ENCODE data around the gene RAF1. TPM values are rescaled to one million over a fixed set of nuclear protein-coding genes. Genes with fewer than 3 reads are reported as not detected.
"Not testable (repeated sequence)": the region's sequence is repeated elsewhere in the genome, so short reads cannot be mapped to it uniquely, and the experiment has no call there.

RAF1 gene
- total and polyA plus RNA-seq, 3 donors from 2014 or later, result 68.7 to 138 (median 133) TPM

DNA sequence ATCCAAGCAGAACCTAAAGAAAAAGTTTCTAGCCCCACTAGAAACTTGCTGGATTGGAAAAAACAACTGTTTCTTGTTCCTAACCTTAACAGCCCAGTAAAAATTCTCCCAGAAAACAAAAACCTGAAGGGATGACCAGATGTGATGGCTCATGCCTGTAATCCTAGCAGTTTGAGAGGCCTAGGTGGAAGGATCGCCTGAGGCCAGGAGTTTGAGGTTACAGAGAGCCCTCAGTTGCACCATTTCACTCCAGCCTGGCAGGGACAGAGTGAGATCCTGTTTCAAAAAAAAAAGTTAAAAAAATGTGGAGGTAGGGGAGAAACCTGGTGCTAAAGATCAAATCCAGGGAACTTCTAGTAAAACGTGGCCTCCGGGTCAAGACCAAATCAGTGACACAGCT is 38.6 kb upstream of the RAF1 start:
- no peaks in the 10 kb centered on the region for H3K9me3 ChIP-seq
- H3K4me1 ChIP-seq, result peaks cover 5% of the 10 kb centered on the region
- DNase-seq, result no peak
- 89 to 90% methylated on average over 3 of the region's 3 CpGs for WGBS, 2 donors
- no peak overlapping the region for H3K27ac ChIP-seq
- TF ChIP-seq CTCF (IDR thresholded peaks at IDR 0.05), result no peak
- no peak for TF ChIP-seq POLR2A (IDR thresholded peaks at IDR 0.05)
- H3K27me3 ChIP-seq, result no peaks in the 10 kb centered on the region
- H3K36me3 ChIP-seq (ENCODE audit: low read depth, missing control alignments), result no peaks in the 10 kb centered on the region
- H3K4me3 ChIP-seq, result no peak overlapping the region
- intact Hi-C loops (cut with DNase I; ENCODE audit: low total_unique reads), result no loop called here

DNA sequence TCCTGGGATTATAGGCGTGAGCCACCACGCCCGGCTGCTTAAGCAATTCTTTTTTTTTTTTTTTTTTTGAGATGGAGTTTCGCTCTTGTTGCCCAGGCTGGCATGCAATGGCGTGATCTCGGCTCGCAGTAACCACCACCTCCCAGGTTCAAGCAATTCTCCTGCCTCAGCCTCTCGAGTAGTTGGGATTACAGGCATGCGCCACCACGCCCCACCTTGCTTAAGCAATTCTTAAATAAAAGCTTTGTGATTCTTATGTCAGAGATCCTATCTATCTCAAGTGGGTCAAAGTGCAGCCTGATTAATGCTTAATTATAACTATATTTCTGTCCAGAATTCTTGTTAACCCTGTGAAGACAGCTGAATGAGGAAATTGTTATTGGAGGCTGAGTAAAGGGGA is 37.7 kb upstream of the RAF1 start:
- H3K4me3 ChIP-seq; H3K9me3 ChIP-seq; intact Hi-C loops (cut with DNase I; ENCODE audit: low total_unique reads); H3K27me3 ChIP-seq; H3K4me1 ChIP-seq; H3K36me3 ChIP-seq (ENCODE audit: low read depth, missing control alignments); DNase-seq; H3K27ac ChIP-seq: not testable (repeated sequence)
- WGBS, 2 donors, result 93% methylated on average over 10 of the region's 10 CpGs

DNA sequence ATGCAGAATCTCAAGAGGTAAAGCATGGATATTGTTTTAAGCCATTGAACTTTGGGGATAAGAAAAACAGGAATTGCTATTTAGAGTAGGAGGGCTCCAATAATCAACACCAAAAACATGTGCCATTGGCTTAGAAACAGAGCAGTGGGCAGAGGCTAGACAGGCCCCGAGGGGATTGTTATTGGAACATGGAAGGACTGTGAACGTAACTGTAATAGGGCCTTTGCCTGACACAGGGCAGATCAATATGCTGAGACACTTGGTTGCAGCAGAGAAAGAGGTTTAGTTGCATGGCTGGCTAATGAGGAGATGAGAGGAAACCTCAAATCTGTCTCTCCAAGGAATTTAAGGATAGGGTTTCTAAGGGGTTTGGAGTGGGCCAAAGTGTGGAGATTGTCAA is 36.9 kb upstream of the RAF1 start:
- no peak overlapping the region for H3K27ac ChIP-seq
- TF ChIP-seq POLR2A (IDR thresholded peaks at IDR 0.05) (no peak), CTCF (IDR thresholded peaks at IDR 0.05) (no peak)
- H3K4me3 ChIP-seq, result no peak overlapping the region
- intact Hi-C loops (cut with DNase I; ENCODE audit: low total_unique reads), result no loop called here
- WGBS, 2 donors, result 72 to 88% methylated on average over 2 of the region's 2 CpGs
- DNase-seq, result no peak
- H3K4me1 ChIP-seq, result peaks cover 5% of the 10 kb centered on the region
- H3K27me3 ChIP-seq, result no peaks in the 10 kb centered on the region
- H3K9me3 ChIP-seq, result no peaks in the 10 kb centered on the region
- H3K36me3 ChIP-seq (ENCODE audit: low read depth, missing control alignments), result no peaks in the 10 kb centered on the region

- intact Hi-C loops (cut with DNase I; ENCODE audit: low total_unique reads), result no loop called here
- no peak for TF ChIP-seq CTCF (IDR thresholded peaks at IDR 0.05)
- TF ChIP-seq POLR2A (IDR thresholded peaks at IDR 0.05), result no peak
- H3K4me1 ChIP-seq, result peaks cover 5% of the 10 kb centered on the region
- no peak overlapping the region for H3K4me3 ChIP-seq
- no peaks in the 10 kb centered on the region for H3K36me3 ChIP-seq (ENCODE audit: low read depth, missing control alignments)
- DNase-seq, result no peak
- H3K27me3 ChIP-seq, result no peaks in the 10 kb centered on the region
- WGBS, 2 donors, result 88 to 96% methylated on average over 2 of the region's 2 CpGs
- no peak overlapping the region for H3K27ac ChIP-seq
- no peaks in the 10 kb centered on the region for H3K9me3 ChIP-seq
Measured at GRCh38 chr3:12695916-12696315, 32.0 kb upstream of the RAF1 start.

DNA sequence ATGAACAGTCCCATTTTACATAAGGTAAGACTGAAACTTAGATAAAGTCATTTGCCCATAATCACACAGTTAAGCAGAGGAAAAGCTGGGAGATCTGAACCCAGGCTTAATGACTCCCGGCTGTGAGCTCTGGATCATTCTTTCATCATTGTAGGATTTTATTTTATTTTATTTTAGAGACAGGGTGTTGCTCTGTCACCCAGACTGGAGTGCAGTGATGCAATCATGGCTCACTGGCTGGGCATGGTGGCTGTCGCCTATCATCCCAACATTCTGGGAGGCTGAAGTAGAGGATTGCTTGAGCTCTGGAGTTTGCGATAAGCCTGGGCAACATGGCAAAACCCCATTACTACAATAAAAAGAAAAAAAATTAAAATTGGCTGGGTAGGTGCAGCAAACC is 31.2 kb upstream of the RAF1 start:
- H3K27ac ChIP-seq, result no peak overlapping the region
- TF ChIP-seq CTCF (IDR thresholded peaks at IDR 0.05) (no peak), POLR2A (IDR thresholded peaks at IDR 0.05) (no peak)
- no peaks in the 10 kb centered on the region for H3K9me3 ChIP-seq
- no peaks in the 10 kb centered on the region for H3K27me3 ChIP-seq
- intact Hi-C loops (cut with DNase I; ENCODE audit: low total_unique reads), result no loop called here
- no peaks in the 10 kb centered on the region for H3K36me3 ChIP-seq (ENCODE audit: low read depth, missing control alignments)
- H3K4me3 ChIP-seq, result no peak overlapping the region
- peaks cover 5% of the 10 kb centered on the region for H3K4me1 ChIP-seq
- no peak for DNase-seq
- 95 to 96% methylated on average over 3 of the region's 3 CpGs for WGBS, 2 donors
